HG03520 (cell line): ENCODE results near the gene OSBPL6.
"Not testable (repeated sequence)": the region's sequence is repeated elsewhere in the genome, so short reads cannot be mapped to it uniquely, and the experiment has no call there.

Source experiments
- ATAC-seq: cut with Tn5 transposase; IDR thresholded peaks from one replicate; pipeline ENCODE4 v1.9.1; 2021; ENCODE audit warnings: mild to moderate bottlenecking, moderate library complexity; ENCODE audit not compliant: unreplicated experiment

The OSBPL6 gene

GRCh38 chr2:178422097-178422496 lies 227.8 kb downstream of the OSBPL6 start:
- ATAC-seq = no peak

- ATAC-seq = not testable (repeated sequence)
Observed at GRCh38 chr2:178423746-178424145, 229.4 kb downstream of the OSBPL6 start.

GRCh38 chr2:178425255-178425827 lies 231.0 kb downstream of the OSBPL6 start:
- no peak for ATAC-seq

GRCh38 chr2:178426388-178426787 lies 232.1 kb downstream of the OSBPL6 start:
- ATAC-seq = no peak

- ATAC-seq = no peak
Observed at GRCh38 chr2:178427458-178427857, 233.1 kb downstream of the OSBPL6 start.

- ATAC-seq = no peak
Observed at GRCh38 chr2:178428396-178428806, 234.1 kb downstream of the OSBPL6 start.

GRCh38 chr2:178429336-178429735 lies 235.0 kb downstream of the OSBPL6 start:
- ATAC-seq = no peak

GRCh38 chr2:178436662-178437061 lies 242.3 kb downstream of the OSBPL6 start:
- ATAC-seq = no peak

- ATAC-seq = no peak
Observed at GRCh38 chr2:178441426-178441825, 247.1 kb downstream of the OSBPL6 start.

- ATAC-seq = no peak
Observed at GRCh38 chr2:178448968-178449661, 254.8 kb downstream of the OSBPL6 start.

GRCh38 chr2:178449700-178450523 lies 255.6 kb downstream of the OSBPL6 start:
- ATAC-seq = peak; percentile 4

GRCh38 chr2:178450524-178450773 lies 256.1 kb downstream of the OSBPL6 start:
- ATAC-seq = peak; percentile 52

GRCh38 chr2:178450774-178451525 lies 256.6 kb downstream of the OSBPL6 start, which contains the start of the genes PJVK and PRKRA:
Gene PJVK (plus strand): TSS chr2:178451378. CDS start chr2:178453410, 2,032 bp downstream.
Gene PRKRA (minus strand): TSS chr2:178451175. CDS start chr2:178451030, 145 bp downstream.
- peak; percentile 79 for ATAC-seq

GRCh38 chr2:178452334-178452733 lies 258.0 kb downstream of the OSBPL6 start:
- no peak for ATAC-seq
